Measurements from ENCODE around the gene VSIG4.
A peak's percentile ranks its signal among the peaks of the same experiment; 100 is the strongest.

The VSIG4 gene

GRCh38 chrX:66024092-66024467 lies 15.8 kb downstream of the VSIG4 start:
- no peak overlapping the region for H3K4me3 ChIP-seq (ENCODE audit: low read depth, low read length)
- TF ChIP-seq MAX (IDR thresholded peaks at IDR 0.05; ENCODE audit: low read depth, low read length), result no peak
- no peak for TF ChIP-seq POLR2A (IDR thresholded peaks at IDR 0.05; ENCODE audit: extremely low read depth, insufficient read length)
- TF ChIP-seq, protein P1, sequence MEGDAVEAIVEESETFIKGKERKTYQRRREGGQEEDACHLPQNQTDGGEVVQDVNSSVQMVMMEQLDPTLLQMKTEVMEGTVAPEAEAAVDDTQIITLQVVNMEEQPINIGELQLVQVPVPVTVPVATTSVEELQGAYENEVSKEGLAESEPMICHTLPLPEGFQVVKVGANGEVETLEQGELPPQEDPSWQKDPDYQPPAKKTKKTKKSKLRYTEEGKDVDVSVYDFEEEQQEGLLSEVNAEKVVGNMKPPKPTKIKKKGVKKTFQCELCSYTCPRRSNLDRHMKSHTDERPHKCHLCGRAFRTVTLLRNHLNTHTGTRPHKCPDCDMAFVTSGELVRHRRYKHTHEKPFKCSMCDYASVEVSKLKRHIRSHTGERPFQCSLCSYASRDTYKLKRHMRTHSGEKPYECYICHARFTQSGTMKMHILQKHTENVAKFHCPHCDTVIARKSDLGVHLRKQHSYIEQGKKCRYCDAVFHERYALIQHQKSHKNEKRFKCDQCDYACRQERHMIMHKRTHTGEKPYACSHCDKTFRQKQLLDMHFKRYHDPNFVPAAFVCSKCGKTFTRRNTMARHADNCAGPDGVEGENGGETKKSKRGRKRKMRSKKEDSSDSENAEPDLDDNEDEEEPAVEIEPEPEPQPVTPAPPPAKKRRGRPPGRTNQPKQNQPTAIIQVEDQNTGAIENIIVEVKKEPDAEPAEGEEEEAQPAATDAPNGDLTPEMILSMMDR (IDR thresholded peaks at IDR 0.05; ENCODE audit: low read depth, low read length), result no peak
- TF ChIP-seq MYC (IDR thresholded peaks at IDR 0.05; ENCODE audit: low read depth, low read length), result no peak
- DNase-seq (ENCODE audit: low read depth), result no peak

DNA sequence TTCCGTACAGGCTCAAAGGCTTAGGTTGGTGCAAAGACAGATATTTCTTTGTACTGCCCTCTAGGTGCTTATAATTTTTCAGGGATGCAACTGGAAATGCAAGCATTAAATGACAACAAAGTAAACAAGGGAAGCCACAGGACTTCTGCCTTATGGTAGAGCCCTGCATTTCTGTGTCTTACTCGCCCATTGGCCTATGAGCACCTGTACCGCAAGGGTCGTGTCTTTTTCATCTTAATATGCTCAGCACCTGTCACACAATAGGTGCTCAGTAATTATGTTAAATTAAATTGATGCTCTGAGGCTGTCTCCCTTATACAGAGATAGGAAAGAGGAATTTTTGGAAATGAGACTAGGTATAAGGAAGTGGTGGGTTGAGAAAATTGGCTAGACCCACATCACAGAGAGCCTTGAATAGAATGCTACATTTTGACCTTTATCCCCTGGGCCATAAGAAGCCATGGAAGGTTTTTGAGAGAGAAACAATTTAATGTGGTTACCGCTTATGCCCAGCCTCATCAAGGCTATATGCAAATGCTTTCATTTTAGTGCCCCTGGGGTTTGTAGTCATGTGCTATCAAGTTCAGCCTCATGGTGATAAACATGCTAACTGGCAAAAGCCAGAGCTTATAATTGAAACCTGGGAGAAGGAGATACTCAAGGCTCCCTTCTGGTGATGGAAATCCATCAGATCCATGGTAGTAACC lies 16.3 kb downstream of the VSIG4 start:
- no peak for TF ChIP-seq POLR2A (IDR thresholded peaks at IDR 0.05; ENCODE audit: extremely low read depth, insufficient read length)
- DNase-seq (ENCODE audit: low read depth), result peak; percentile 29
- H3K4me3 ChIP-seq (ENCODE audit: low read depth, low read length), result no peak overlapping the region

DNA sequence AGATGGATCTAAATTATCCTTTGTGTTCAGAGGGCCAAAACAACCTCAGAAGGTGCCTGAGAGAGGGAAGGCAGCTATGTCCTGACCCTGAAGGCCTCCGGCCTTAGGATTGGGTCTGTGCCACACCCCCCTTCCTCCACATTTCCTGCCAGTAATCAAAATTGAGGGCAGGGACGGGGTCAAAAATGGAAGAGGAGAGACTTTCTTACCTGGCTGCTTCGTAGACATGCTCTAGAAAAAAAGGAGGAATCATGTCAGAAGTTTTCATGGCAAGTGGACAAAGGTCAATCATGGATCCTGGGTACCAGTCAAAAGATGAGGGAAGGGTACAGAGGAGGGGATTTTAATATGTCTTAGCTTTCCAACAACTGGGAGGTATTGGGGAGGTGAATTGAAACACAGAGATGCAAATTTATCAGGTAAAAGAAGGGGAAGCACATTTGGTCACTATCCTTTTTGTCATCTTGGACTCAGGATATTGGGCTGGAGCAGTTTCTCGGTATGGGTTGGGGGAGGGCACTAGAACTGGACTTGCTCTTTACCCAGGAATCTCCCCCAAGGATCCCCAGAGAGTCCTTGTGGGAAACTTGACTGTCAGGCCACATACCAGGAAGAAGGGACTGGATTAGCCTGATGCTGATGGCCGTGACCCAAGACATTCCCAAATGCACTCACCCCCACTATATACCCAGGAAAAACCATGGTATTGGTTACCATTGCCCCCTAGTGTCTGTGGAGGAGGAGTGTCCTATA lies 17.1 kb downstream of the VSIG4 start:
- TF ChIP-seq MYC (IDR thresholded peaks at IDR 0.05; ENCODE audit: low read depth, low read length) (no peak), MAX (IDR thresholded peaks at IDR 0.05; ENCODE audit: low read depth, low read length) (no peak), POLR2A (IDR thresholded peaks at IDR 0.05; ENCODE audit: extremely low read depth, insufficient read length) (no peak)
- TF ChIP-seq, protein P1 (IDR thresholded peaks at IDR 0.05; ENCODE audit: low read depth, low read length), result peak; percentile 52
- no peak overlapping the region for H3K4me3 ChIP-seq (ENCODE audit: low read depth, low read length)
- DNase-seq (ENCODE audit: low read depth), result peak; percentile 79

DNA sequence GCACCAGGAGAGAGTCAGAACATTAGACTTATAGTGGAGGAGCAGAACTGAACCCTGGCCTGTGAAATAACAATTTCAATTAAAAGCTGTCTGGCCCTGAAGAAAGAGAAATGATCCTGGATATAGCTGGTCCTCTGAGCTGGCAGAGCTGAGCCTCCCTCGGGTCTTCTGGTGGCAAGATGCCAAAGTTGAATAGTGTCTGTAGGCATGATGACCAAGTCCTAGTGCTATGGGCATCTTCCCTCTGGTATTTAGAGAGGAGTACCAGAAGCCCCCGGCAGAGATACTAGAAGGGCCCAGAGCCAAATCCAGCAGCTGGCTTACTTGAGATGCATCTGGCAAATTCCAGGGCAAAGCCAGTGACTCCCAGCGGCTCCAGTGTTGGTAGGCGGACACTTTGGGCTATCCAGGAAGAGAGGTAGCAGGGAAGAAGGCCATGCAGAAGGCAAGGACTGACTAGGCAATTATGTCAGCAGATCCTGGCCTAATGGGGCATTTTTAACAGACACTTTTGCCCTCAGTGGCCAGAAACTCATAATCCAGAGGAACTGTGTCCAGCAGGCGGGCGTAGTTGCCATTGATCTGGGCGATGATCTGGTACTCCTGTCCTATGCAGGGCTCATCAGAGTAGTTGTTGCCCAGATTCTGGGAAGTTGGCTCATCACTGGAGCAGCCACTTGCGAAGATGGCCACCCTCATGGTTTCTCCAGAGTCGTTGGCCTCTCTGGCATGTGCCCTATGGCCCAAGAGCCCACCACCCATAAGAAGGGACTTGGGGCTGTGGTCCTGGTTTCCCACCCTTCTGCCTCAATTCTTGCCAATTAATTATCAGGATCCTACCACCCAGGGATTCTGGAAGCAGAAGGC lies 17.9 kb downstream of the VSIG4 start:
- TF ChIP-seq POLR2A (IDR thresholded peaks at IDR 0.05; ENCODE audit: extremely low read depth, insufficient read length) (peak; percentile 39), MAX (IDR thresholded peaks at IDR 0.05; ENCODE audit: low read depth, low read length) (no peak)
- no peak overlapping the region for H3K4me3 ChIP-seq (ENCODE audit: low read depth, low read length)
- peak; percentile 81 for DNase-seq (ENCODE audit: low read depth)

DNA sequence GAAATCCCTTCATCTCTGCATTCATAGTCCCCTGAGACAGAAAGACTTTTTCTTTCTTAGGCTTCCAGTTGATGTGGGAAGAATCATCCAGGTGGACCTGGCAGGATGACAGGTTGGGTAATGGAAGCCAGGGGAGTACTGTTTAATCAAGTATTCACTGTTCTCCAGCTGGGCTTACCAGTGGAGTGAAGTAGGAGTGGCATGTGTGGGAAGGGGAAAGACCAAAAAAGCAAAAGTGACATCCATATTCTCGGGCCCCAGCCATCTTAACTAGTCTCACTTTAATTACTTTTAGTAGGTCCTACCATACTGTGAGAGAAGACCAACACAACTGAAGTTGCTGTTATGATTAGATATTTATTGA lies 18.5 kb downstream of the VSIG4 start:
- H3K4me3 ChIP-seq (ENCODE audit: low read depth, low read length), result no peak overlapping the region
- TF ChIP-seq, protein P1 (IDR thresholded peaks at IDR 0.05; ENCODE audit: low read depth, low read length), result no peak
- no peak for TF ChIP-seq MAX (IDR thresholded peaks at IDR 0.05; ENCODE audit: low read depth, low read length)
- no peak for TF ChIP-seq MYC (IDR thresholded peaks at IDR 0.05; ENCODE audit: low read depth, low read length)
- no peak for TF ChIP-seq POLR2A (IDR thresholded peaks at IDR 0.05; ENCODE audit: extremely low read depth, insufficient read length)
- peak; percentile 74 for DNase-seq (ENCODE audit: low read depth)

DNA sequence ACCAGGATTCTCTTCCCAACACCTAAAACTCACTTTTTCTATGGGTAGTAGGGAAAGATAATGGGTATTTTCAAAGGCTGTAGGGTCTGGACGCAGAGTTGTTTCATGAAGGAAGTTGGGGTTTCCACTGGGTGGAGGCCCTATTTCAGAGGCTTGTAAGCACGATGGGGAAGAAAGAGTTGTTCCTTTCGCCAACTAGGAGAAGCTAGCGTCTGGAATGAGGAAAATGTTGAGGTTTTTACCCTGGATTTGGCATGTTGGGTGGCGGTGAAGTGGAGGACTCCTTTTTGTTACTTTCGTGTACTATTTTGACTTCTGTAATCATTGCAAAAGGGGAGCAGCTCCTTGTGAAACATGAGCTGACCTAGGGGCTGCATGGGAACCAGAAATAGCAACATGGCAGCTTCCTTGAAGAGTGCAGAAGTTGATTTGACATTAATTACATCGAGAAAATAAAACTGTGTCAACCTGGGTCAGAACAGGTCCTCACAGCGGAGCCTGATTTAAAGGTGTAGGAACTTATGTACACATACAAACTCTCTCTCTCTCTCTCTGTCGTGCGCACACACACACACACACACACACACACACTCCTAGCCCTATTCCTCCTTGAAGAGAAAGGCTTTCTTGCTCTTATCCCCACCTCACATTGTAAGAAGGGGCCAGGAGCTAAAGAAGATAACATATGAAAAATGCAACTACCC lies 19.1 kb downstream of the VSIG4 start:
- TF ChIP-seq MAX (IDR thresholded peaks at IDR 0.05; ENCODE audit: low read depth, low read length), result no peak
- TF ChIP-seq, protein P1 (IDR thresholded peaks at IDR 0.05; ENCODE audit: low read depth, low read length), result no peak
- 0 out of 2 replicates have a peak, but pooled peaks have one; percentile 24 for TF ChIP-seq MYC (IDR thresholded peaks at IDR 0.05; ENCODE audit: low read depth, low read length)
- TF ChIP-seq POLR2A (IDR thresholded peaks at IDR 0.05; ENCODE audit: extremely low read depth, insufficient read length), result no peak
- peak; percentile 74 for DNase-seq (ENCODE audit: low read depth)
- H3K4me3 ChIP-seq (ENCODE audit: low read depth, low read length), result peak overlapping the region; percentile 93
